HepG2 (cell line): ENCODE measurements around the gene CENPB. TPM values are rescaled to one million over a fixed set of nuclear protein-coding genes. Genes with fewer than 3 reads are reported as not detected.

Experiments used
- KLF13 ChIP-seq: sonication (generic); formaldehyde crosslinking; IDR thresholded peaks from 2 replicates; pipeline ENCODE4 v1.4.0; 2020; ENCODE audit warnings: mild to moderate bottlenecking, missing genetic modification reagents
- POLR2A ChIP-seq, 2 experiments: IDR thresholded peaks; 2 replicates each; pipeline ENCODE4 v1.6.1; 2011; ENCODE audit warnings: low read depth in 2 of 2, low read length in 2 of 2, mild to moderate bottlenecking in 1 of 2, moderate library complexity in 1 of 2; ENCODE audit not compliant: insufficient read depth in 1 of 2
- RBM22 ChIP-seq: fragments of 200-400 bp; formaldehyde crosslinking; optimal IDR thresholded peaks from 2 replicates; pipeline ENCODE3; 2017; ENCODE audit warnings: mild to moderate bottlenecking, low read length, moderate library complexity
- SCMH1 ChIP-seq: sonication (generic); formaldehyde crosslinking; IDR thresholded peaks from 2 replicates; pipeline ENCODE4 v1.9.0; 2021; ENCODE audit warnings: missing genetic modification reagents, mild to moderate bottlenecking, borderline replicate concordance
- ZNF282 ChIP-seq: fragments of 450-650 bp; IDR thresholded peaks from 2 replicates; pipeline ENCODE4 v1.6.1; 2018; ENCODE audit not compliant: partially characterized antibody
- ZNF547 ChIP-seq: sonication (generic); formaldehyde crosslinking; IDR thresholded peaks from 2 replicates; pipeline ENCODE4 v1.5.1; 2020; ENCODE audit warnings: mild to moderate bottlenecking, missing genetic modification reagents
- ZSCAN20 ChIP-seq: sonication (generic); formaldehyde crosslinking; IDR thresholded peaks from 2 replicates; pipeline ENCODE4 v1.4.0; 2020; ENCODE audit warnings: missing genetic modification reagents, mild to moderate bottlenecking, borderline replicate concordance
- polyA plus RNA-seq, 8 experiments: library from polyadenylated mRNA; depleted of rRNA in 3 of 8; stranded (reverse) in 7 of 8; unstranded in 1 of 8; fragments of >200 nt; fragmentation: Illumina TruSeq in 4 of 8; extraction: Trizol in 4 of 8; gene quantifications; 2 replicates each; pipeline versions ENCODE4 v1.2.1 to v1.2.3, GENCODE V29; 2011 to 2016; ENCODE audit warnings: low read depth in 4 of 8, missing spikeins in 1 of 8, mixed read lengths in 1 of 8; ENCODE audit not compliant: insufficient read depth in 1 of 8
- total RNA-seq, 5 experiments: library from RNA; depleted of rRNA; stranded (reverse); fragments of >200 nt; fragmentation: Illumina TruSeq; extraction: Trizol; gene quantifications; 2 replicates each; pipeline ENCODE4 v1.2.3, GENCODE V29; 2016; ENCODE audit warnings: low read depth in 1 of 5
- TF ChIP-seq, protein P1 (sequence below): sonication (generic); formaldehyde crosslinking; IDR thresholded peaks from 2 replicates; pipeline ENCODE4; 2020; ENCODE audit warnings: missing genetic modification reagents, mild to moderate bottlenecking, borderline replicate concordance
- TF ChIP-seq, protein P2 (sequence below): IDR thresholded peaks from 2 replicates; pipeline ENCODE4 v1.6.1; 2016; ENCODE audit warnings: mild to moderate bottlenecking
- TF ChIP-seq, protein P3 (sequence below): sonication (generic); formaldehyde crosslinking; IDR thresholded peaks from 2 replicates; pipeline ENCODE4 v1.4.0; 2020; ENCODE audit warnings: mild to moderate bottlenecking, missing genetic modification reagents, borderline replicate concordance
- TF ChIP-seq, protein P4 (sequence below): sonication (generic); formaldehyde crosslinking; IDR thresholded peaks from 2 replicates; pipeline ENCODE4 v1.8.1; 2023; ENCODE audit warnings: mild to moderate bottlenecking, missing genetic modification reagents, borderline replicate concordance
- TF ChIP-seq, protein P5 (sequence below): sonication (generic); formaldehyde crosslinking; IDR thresholded peaks from 2 replicates; pipeline ENCODE4 v1.4.0; 2020; ENCODE audit warnings: low read depth, mild to moderate bottlenecking, missing genetic modification reagents
- TF ChIP-seq, protein P6 (sequence below): fragments of 450-650 bp; IDR thresholded peaks from 2 replicates; pipeline ENCODE4 v1.6.1; 2017

Gene CENPB
- total and polyA plus RNA-seq, 2 of the 13 experiments (the other 11 are each of a cell fraction or from before 2014, with no cell fraction given): 10.4 to 54.5 TPM

DNA sequence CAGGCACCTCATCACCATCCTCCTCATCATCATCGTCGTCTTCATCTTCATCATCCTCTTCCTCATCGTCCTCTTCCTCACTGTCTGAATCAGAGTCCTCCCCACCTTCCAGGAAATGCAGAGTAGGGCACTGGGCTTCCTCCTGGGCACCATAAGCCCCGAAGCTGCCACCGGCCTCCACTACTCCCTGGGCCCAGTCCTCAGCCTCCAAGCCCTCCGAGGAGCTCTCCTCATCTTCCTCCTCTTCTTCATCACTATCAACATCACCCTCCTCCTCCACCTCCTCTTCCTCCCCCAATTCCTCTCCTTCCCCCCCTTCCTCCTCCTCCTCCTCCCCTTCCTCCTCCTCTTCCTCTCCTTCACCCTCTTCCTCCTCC is 1.7 kb downstream of the CENPB start (continued):
- TF ChIP-seq, protein P1, sequence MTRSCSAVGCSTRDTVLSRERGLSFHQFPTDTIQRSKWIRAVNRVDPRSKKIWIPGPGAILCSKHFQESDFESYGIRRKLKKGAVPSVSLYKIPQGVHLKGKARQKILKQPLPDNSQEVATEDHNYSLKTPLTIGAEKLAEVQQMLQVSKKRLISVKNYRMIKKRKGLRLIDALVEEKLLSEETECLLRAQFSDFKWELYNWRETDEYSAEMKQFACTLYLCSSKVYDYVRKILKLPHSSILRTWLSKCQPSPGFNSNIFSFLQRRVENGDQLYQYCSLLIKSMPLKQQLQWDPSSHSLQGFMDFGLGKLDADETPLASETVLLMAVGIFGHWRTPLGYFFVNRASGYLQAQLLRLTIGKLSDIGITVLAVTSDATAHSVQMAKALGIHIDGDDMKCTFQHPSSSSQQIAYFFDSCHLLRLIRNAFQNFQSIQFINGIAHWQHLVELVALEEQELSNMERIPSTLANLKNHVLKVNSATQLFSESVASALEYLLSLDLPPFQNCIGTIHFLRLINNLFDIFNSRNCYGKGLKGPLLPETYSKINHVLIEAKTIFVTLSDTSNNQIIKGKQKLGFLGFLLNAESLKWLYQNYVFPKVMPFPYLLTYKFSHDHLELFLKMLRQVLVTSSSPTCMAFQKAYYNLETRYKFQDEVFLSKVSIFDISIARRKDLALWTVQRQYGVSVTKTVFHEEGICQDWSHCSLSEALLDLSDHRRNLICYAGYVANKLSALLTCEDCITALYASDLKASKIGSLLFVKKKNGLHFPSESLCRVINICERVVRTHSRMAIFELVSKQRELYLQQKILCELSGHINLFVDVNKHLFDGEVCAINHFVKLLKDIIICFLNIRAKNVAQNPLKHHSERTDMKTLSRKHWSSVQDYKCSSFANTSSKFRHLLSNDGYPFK (CRISPR knock-in tag): peak; percentile 9; the same call in 1 of the 2 replicates
- TF ChIP-seq, protein P2, sequence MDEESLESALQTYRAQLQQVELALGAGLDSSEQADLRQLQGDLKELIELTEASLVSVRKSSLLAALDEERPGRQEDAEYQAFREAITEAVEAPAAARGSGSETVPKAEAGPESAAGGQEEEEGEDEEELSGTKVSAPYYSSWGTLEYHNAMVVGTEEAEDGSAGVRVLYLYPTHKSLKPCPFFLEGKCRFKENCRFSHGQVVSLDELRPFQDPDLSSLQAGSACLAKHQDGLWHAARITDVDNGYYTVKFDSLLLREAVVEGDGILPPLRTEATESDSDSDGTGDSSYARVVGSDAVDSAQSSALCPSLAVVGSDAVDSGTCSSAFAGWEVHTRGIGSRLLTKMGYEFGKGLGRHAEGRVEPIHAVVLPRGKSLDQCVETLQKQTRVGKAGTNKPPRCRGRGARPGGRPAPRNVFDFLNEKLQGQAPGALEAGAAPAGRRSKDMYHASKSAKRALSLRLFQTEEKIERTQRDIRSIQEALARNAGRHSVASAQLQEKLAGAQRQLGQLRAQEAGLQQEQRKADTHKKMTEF: no peak
- TF ChIP-seq, protein P3, sequence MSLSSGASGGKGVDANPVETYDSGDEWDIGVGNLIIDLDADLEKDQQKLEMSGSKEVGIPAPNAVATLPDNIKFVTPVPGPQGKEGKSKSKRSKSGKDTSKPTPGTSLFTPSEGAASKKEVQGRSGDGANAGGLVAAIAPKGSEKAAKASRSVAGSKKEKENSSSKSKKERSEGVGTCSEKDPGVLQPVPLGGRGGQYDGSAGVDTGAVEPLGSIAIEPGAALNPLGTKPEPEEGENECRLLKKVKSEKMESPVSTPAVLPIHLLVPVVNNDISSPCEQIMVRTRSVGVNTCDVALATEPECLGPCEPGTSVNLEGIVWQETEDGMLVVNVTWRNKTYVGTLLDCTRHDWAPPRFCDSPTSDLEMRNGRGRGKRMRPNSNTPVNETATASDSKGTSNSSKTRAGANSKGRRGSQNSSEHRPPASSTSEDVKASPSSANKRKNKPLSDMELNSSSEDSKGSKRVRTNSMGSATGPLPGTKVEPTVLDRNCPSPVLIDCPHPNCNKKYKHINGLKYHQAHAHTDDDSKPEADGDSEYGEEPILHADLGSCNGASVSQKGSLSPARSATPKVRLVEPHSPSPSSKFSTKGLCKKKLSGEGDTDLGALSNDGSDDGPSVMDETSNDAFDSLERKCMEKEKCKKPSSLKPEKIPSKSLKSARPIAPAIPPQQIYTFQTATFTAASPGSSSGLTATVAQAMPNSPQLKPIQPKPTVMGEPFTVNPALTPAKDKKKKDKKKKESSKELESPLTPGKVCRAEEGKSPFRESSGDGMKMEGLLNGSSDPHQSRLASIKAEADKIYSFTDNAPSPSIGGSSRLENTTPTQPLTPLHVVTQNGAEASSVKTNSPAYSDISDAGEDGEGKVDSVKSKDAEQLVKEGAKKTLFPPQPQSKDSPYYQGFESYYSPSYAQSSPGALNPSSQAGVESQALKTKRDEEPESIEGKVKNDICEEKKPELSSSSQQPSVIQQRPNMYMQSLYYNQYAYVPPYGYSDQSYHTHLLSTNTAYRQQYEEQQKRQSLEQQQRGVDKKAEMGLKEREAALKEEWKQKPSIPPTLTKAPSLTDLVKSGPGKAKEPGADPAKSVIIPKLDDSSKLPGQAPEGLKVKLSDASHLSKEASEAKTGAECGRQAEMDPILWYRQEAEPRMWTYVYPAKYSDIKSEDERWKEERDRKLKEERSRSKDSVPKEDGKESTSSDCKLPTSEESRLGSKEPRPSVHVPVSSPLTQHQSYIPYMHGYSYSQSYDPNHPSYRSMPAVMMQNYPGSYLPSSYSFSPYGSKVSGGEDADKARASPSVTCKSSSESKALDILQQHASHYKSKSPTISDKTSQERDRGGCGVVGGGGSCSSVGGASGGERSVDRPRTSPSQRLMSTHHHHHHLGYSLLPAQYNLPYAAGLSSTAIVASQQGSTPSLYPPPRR: no peak
- TF ChIP-seq, protein P4, sequence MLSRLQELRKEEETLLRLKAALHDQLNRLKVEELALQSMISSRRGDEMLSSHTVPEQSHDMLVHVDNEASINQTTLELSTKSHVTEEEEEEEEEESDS (CRISPR knock-in tag): no peak
- TF ChIP-seq ZNF547 (CRISPR knock-in tag) (0 out of 2 replicates have a peak, but pooled peaks have one; percentile 7), ZSCAN20 (CRISPR knock-in tag) (no peak), SCMH1 (CRISPR knock-in tag) (no peak), ZNF282 (peak; percentile 62), POLR2A (IDR thresholded peaks at IDR 0.05; ENCODE audit: insufficient read depth in 1 of 2, low read depth in 2 of 2, low read length in 2 of 2) (peak; percentile 13 to 42; a peak in 2 of 4 replicates), RBM22 (peak; percentile 3), KLF13 (CRISPR knock-in tag) (0 out of 2 replicates have a peak, but pooled peaks have one; percentile 2)
- TF ChIP-seq, protein P5, sequence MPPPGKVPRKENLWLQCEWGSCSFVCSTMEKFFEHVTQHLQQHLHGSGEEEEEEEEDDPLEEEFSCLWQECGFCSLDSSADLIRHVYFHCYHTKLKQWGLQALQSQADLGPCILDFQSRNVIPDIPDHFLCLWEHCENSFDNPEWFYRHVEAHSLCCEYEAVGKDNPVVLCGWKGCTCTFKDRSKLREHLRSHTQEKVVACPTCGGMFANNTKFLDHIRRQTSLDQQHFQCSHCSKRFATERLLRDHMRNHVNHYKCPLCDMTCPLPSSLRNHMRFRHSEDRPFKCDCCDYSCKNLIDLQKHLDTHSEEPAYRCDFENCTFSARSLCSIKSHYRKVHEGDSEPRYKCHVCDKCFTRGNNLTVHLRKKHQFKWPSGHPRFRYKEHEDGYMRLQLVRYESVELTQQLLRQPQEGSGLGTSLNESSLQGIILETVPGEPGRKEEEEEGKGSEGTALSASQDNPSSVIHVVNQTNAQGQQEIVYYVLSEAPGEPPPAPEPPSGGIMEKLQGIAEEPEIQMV (CRISPR knock-in tag): no peak; the same call in 1 of the 2 replicates
- TF ChIP-seq, protein P6, sequence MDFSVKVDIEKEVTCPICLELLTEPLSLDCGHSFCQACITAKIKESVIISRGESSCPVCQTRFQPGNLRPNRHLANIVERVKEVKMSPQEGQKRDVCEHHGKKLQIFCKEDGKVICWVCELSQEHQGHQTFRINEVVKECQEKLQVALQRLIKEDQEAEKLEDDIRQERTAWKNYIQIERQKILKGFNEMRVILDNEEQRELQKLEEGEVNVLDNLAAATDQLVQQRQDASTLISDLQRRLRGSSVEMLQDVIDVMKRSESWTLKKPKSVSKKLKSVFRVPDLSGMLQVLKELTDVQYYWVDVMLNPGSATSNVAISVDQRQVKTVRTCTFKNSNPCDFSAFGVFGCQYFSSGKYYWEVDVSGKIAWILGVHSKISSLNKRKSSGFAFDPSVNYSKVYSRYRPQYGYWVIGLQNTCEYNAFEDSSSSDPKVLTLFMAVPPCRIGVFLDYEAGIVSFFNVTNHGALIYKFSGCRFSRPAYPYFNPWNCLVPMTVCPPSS: 0 out of 2 replicates have a peak, but pooled peaks have one; percentile 39
